BLaER1 (cell line): Measurements from ENCODE around the gene LRMDA.

Experiments
- H3K27ac ChIP-seq: shearing (Covaris generic); formaldehyde crosslinking; 2 replicates; pipeline ENCODE4 v1.8.1; 2022
- H3K27me3 ChIP-seq: shearing (Covaris generic); formaldehyde crosslinking; 2 replicates; pipeline ENCODE4 v1.8.1; 2022
- H3K36me3 ChIP-seq: shearing (Covaris generic); formaldehyde crosslinking; 2 replicates; pipeline ENCODE4 v1.8.1; 2022
- H3K4me1 ChIP-seq: shearing (Covaris generic); formaldehyde crosslinking; 2 replicates; pipeline ENCODE4 v1.8.1; 2022
- H3K4me2 ChIP-seq: shearing (Covaris generic); formaldehyde crosslinking; 2 replicates; pipeline ENCODE4 v1.8.1; 2022
- H3K4me3 ChIP-seq: shearing (Covaris generic); formaldehyde crosslinking; 2 replicates; pipeline ENCODE4 v1.8.1; 2022
- H3K9ac ChIP-seq: shearing (Covaris generic); formaldehyde crosslinking; 2 replicates; pipeline ENCODE4 v1.8.1; 2022
- H3K9me3 ChIP-seq: shearing (Covaris generic); formaldehyde crosslinking; 2 replicates; pipeline ENCODE4 v1.8.1; 2022
- H4K20me1 ChIP-seq: shearing (Covaris generic); formaldehyde crosslinking; 2 replicates; pipeline ENCODE4 v1.8.1; 2022
- Cebpa-rat ChIP-seq: shearing (Covaris generic); IDR thresholded peaks from 2 replicates; pipeline ENCODE4 v1.8.1; 2022

Gene LRMDA

DNA sequence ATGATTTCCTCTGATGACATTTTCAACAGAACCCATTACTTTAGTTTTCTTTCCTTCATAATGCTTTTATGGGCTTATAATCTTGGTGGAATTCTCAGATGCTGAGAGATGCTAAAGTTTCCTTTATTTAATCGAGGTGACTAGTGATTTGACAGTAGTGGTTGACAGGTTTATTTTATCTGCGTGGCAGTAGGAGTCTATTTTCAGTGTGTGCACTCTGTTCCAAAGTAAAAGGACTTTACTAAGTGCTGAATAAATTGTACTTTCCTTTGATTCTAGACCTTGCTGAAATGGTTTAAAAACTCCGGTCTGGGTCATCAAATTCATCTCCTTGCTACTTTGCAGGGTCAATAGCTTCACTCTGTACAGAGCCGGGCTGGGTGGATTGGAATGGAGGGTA, 900.3 kb downstream of the LRMDA start:
- no peak for TF ChIP-seq Cebpa-rat
- no peak overlapping the region for H3K9ac ChIP-seq
- H3K4me1 ChIP-seq, result no peaks in the 10 kb centered on the region
- H4K20me1 ChIP-seq, result no peaks in the 10 kb centered on the region
- no peak overlapping the region for H3K4me2 ChIP-seq
- H3K9me3 ChIP-seq, result no peaks in the 10 kb centered on the region
- H3K27me3 ChIP-seq, result no peaks in the 10 kb centered on the region
- H3K4me3 ChIP-seq, result no peak overlapping the region
- H3K36me3 ChIP-seq, result no peaks in the 10 kb centered on the region
- no peak overlapping the region for H3K27ac ChIP-seq

- H3K9ac ChIP-seq, result no peak overlapping the region
- H4K20me1 ChIP-seq, result no peaks in the 10 kb centered on the region
- H3K4me3 ChIP-seq, result no peak overlapping the region
- H3K27me3 ChIP-seq, result no peaks in the 10 kb centered on the region
- no peaks in the 10 kb centered on the region for H3K9me3 ChIP-seq
- H3K4me1 ChIP-seq, result peaks cover 14% of the 10 kb centered on the region
- H3K27ac ChIP-seq, result no peak overlapping the region
- H3K36me3 ChIP-seq, result no peaks in the 10 kb centered on the region
- no peak for TF ChIP-seq Cebpa-rat
- H3K4me2 ChIP-seq, result no peak overlapping the region
Measured at GRCh38 chr10:76333326-76333725, 901.9 kb downstream of the LRMDA start.

DNA sequence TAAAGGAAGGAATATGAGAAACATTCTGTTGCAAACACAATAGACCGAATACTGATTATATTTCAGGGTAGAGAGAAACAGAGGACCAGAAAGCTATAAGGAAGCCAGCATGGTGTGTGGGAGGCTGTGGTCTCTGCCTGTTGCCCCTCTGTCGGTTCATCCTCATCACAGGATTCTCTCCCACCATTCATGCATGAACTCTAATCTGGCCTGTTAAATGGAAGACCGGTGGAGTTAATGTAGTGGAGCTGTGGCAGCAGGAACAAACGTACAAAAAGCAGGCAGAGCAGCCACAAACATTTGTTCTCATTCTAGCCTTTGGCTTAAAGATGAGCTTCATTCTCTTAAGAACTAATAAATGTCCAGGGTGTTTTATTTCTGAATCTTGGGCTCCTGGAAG, 902.4 kb downstream of the LRMDA start:
- no peak overlapping the region for H3K9ac ChIP-seq
- H3K27me3 ChIP-seq, result no peaks in the 10 kb centered on the region
- H3K36me3 ChIP-seq, result no peaks in the 10 kb centered on the region
- no peak overlapping the region for H3K4me3 ChIP-seq
- TF ChIP-seq Cebpa-rat, result no peak
- H3K4me2 ChIP-seq, result no peak overlapping the region
- H3K4me1 ChIP-seq, result peaks cover 15% of the 10 kb centered on the region
- no peaks in the 10 kb centered on the region for H3K9me3 ChIP-seq
- H4K20me1 ChIP-seq, result no peaks in the 10 kb centered on the region
- no peak overlapping the region for H3K27ac ChIP-seq

- no peak overlapping the region for H3K4me3 ChIP-seq
- TF ChIP-seq Cebpa-rat, result no peak
- no peaks in the 10 kb centered on the region for H3K36me3 ChIP-seq
- peaks cover 15% of the 10 kb centered on the region for H3K4me1 ChIP-seq
- H3K27me3 ChIP-seq, result no peaks in the 10 kb centered on the region
- H3K4me2 ChIP-seq, result no peak overlapping the region
- no peak overlapping the region for H3K27ac ChIP-seq
- no peak overlapping the region for H3K9ac ChIP-seq
- H4K20me1 ChIP-seq, result no peaks in the 10 kb centered on the region
- H3K9me3 ChIP-seq, result no peaks in the 10 kb centered on the region
Measured at GRCh38 chr10:76334255-76334654, 902.8 kb downstream of the LRMDA start.

DNA sequence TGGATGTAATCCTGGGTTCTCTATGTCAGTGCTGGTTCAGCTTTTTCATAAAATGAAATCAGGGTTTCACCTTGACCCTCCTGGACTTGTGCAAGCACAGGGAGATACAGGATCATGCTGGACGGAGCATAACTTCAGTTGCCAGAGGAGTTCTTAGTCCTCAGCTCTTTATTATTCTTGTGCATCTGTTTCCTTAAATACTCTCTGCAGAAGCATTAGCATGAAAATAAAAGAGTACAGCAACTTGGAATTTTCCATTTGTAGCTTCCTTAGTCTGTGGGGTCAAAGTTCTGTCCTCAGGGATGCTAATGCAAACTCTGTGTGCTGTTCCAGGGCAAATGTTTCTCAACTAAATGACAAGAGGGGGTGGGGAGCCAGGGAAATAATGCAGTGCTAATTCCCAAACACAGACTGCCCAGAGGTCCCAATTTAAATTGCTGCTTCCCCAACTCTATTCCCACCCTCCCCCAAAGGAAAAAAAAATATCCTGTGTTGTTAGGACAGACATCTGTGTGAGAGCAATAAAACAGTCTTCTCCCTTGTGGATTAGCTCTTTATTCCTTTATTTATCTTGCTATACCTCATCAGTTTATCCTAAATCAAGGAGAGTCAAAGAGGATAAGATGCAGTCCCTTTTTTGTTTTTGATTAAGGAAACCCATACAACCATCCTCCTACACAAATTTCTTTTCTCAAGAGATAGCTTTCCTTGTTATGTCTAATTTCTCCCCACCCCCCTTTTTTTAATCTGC, 905.0 kb downstream of the LRMDA start:
- no peak overlapping the region for H3K4me2 ChIP-seq
- no peak overlapping the region for H3K4me3 ChIP-seq
- no peak overlapping the region for H3K27ac ChIP-seq

DNA sequence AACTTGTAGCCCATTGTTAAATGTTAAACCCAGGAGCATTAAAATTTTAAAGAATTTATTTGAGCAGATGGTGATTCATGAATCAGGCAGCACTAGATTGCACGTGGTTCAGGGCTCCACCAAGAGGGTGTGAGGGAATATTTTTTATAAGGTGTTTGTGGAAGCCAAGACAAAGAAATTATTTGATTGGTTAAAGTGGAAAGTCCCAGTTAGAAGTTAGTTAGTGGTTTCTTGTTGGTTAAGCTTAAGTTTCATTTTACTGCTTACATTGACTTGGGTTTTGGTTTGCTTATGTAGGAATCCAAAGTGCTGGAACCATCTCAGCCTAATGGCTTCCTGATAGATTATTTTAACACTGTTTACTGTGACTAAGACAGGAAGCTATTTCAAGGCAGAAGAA, 906.2 kb downstream of the LRMDA start:
- no peak overlapping the region for H3K27ac ChIP-seq
- no peak for TF ChIP-seq Cebpa-rat
- H3K4me3 ChIP-seq, result no peak overlapping the region

More for the DNA sequence above, 905.0 kb downstream of the LRMDA start:
- Histone ChIP-seq H3K9ac (no peak overlapping the region), H4K20me1 (no peaks in the 10 kb centered on the region), H3K9me3 (no peaks in the 10 kb centered on the region), H3K36me3 (no peaks in the 10 kb centered on the region), H3K4me1 (peaks cover 29% of the 10 kb centered on the region), H3K27me3 (no peaks in the 10 kb centered on the region)
- no peak for TF ChIP-seq Cebpa-rat

GRCh38 chr10:76338187-76338586, 906.8 kb downstream of the LRMDA start:
- no peaks in the 10 kb centered on the region for H4K20me1 ChIP-seq
- no peaks in the 10 kb centered on the region for H3K27me3 ChIP-seq
- peaks cover 37% of the 10 kb centered on the region for H3K4me1 ChIP-seq
- no peaks in the 10 kb centered on the region for H3K36me3 ChIP-seq
- no peak overlapping the region for H3K9ac ChIP-seq
- H3K4me3 ChIP-seq, result no peak overlapping the region
- H3K27ac ChIP-seq, result no peak overlapping the region
- peak overlapping the region; percentile 40 for H3K4me2 ChIP-seq
- H3K9me3 ChIP-seq, result no peaks in the 10 kb centered on the region
- TF ChIP-seq Cebpa-rat, result no peak

More for the DNA sequence above, 906.2 kb downstream of the LRMDA start:
- Histone ChIP-seq H3K9me3 (no peaks in the 10 kb centered on the region), H3K4me1 (peaks cover 37% of the 10 kb centered on the region), H3K27me3 (no peaks in the 10 kb centered on the region), H3K9ac (no peak overlapping the region), H3K36me3 (no peaks in the 10 kb centered on the region), H3K4me2 (peak overlapping the region; percentile 40), H4K20me1 (no peaks in the 10 kb centered on the region)

DNA sequence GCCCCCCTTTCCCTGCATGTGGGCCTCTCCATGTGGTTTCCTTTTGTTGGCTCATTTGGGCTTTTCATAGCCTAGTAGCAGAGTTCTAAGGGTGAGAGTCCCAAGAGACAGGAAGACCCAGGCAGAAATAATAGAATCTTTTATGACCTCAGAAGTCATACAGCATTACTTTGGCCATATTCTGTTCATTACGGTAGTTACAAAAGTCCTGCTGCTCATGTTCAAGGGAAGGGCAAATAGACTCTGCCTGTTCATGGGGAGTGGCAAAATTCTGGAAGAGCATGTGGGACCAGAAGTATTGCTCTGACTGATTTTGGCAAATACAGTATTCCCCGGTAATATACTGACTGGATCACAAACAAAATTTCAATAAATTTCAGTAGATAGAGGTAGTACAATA, 910.3 kb downstream of the LRMDA start:
- H3K27ac ChIP-seq, result no peak overlapping the region
- no peaks in the 10 kb centered on the region for H3K36me3 ChIP-seq
- peaks cover 4% of the 10 kb centered on the region; the same call in 1 of the 2 replicates for H3K9me3 ChIP-seq
- no peak overlapping the region for H3K4me3 ChIP-seq
- H4K20me1 ChIP-seq, result no peaks in the 10 kb centered on the region
- H3K4me2 ChIP-seq, result peak overlapping the region; percentile 58
- no peak overlapping the region for H3K9ac ChIP-seq
- TF ChIP-seq Cebpa-rat, result no peak
- H3K4me1 ChIP-seq, result peaks cover 37% of the 10 kb centered on the region
- H3K27me3 ChIP-seq, result no peaks in the 10 kb centered on the region

GRCh38 chr10:76342996-76343395, 911.6 kb downstream of the LRMDA start:
- TF ChIP-seq Cebpa-rat, result no peak
- H3K9me3 ChIP-seq, result peaks cover 4% of the 10 kb centered on the region; the same call in 1 of the 2 replicates
- H3K4me2 ChIP-seq, result no peak overlapping the region
- H3K4me1 ChIP-seq, result peaks cover 27% of the 10 kb centered on the region
- H3K9ac ChIP-seq, result no peak overlapping the region
- no peak overlapping the region for H3K27ac ChIP-seq
- no peaks in the 10 kb centered on the region for H3K36me3 ChIP-seq
- H4K20me1 ChIP-seq, result no peaks in the 10 kb centered on the region
- no peak overlapping the region for H3K4me3 ChIP-seq
- no peaks in the 10 kb centered on the region for H3K27me3 ChIP-seq

- peaks cover 4% of the 10 kb centered on the region; the same call in 1 of the 2 replicates for H3K9me3 ChIP-seq
- no peak overlapping the region for H3K4me3 ChIP-seq
- no peaks in the 10 kb centered on the region for H3K4me1 ChIP-seq
- no peak overlapping the region for H3K9ac ChIP-seq
- no peaks in the 10 kb centered on the region for H4K20me1 ChIP-seq
- H3K36me3 ChIP-seq, result no peaks in the 10 kb centered on the region
- H3K27me3 ChIP-seq, result no peaks in the 10 kb centered on the region
- TF ChIP-seq Cebpa-rat, result no peak
- H3K4me2 ChIP-seq, result no peak overlapping the region
- no peak overlapping the region for H3K27ac ChIP-seq
Measured at GRCh38 chr10:76347832-76348231, 916.4 kb downstream of the LRMDA start.
